A549 (cell line): ENCODE data around the gene KCNMA1.

Source experiments
- CEBPB ChIP-seq, 2 experiments: fragments of >200 bp in 1 of 2; sonication (Bioruptor Twin) in 1 of 2; formaldehyde crosslinking in 1 of 2; IDR thresholded peaks; 2 replicates each; pipeline ENCODE4 v1.6.1; 2012 to 2016
- CHD2 ChIP-seq: fragments of 150-350 bp; IDR thresholded peaks from 2 replicates; pipeline ENCODE4 v1.6.1; 2014; ENCODE audit warnings: low read length; ENCODE audit not compliant: partially characterized antibody
- CTCF ChIP-seq: fragments of >200 bp; sonication (Bioruptor Twin); formaldehyde crosslinking; IDR thresholded peaks from 3 replicates; pipeline ENCODE4 v1.5.1; 2016
- EHF ChIP-seq: fragments of 250-450 bp; sonication (Bioruptor Pico); IDR thresholded peaks from 2 replicates; pipeline ENCODE4 v1.5.0; 2020; ENCODE audit warnings: mild to moderate bottlenecking
- EP300 ChIP-seq, 2 experiments: fragments of >200 bp; sonication (Bioruptor Twin); formaldehyde crosslinking; IDR thresholded peaks; 2 replicates in 1 of 2; 3 replicates in 1 of 2; pipeline ENCODE4 v1.6.1; 2016 to 2017
- HMGXB4 ChIP-seq: fragments of 250-450 bp; sonication (Bioruptor Pico); IDR thresholded peaks from 2 replicates; pipeline ENCODE4 v1.5.0; 2021; ENCODE audit warnings: mild to moderate bottlenecking, moderate library complexity, borderline replicate concordance
- MYC ChIP-seq: IDR thresholded peaks from 2 replicates; pipeline ENCODE4 v1.6.1; 2012; ENCODE audit warnings: mild to moderate bottlenecking, inconsistent platforms, low read length, improper control_type of control experiment, borderline replicate concordance
- NPAS2 ChIP-seq: fragments of 250-450 bp; sonication (Bioruptor Pico); IDR thresholded peaks from 2 replicates; pipeline ENCODE4 v1.8.0; 2022; ENCODE audit warnings: mild to moderate bottlenecking, moderate library complexity, borderline replicate concordance
- NR3C1 ChIP-seq: fragments of >200 bp; sonication (Bioruptor Twin); formaldehyde crosslinking; IDR thresholded peaks from 3 replicates; pipeline ENCODE4 v1.6.1; 2017
- POLR2A ChIP-seq: IDR thresholded peaks from 2 replicates; pipeline ENCODE4 v1.6.1; 2012; ENCODE audit warnings: mild to moderate bottlenecking, low read length
- RAD21 ChIP-seq, 2 experiments: fragments of >200 bp in 1 of 2; sonication (Bioruptor Twin) in 1 of 2; formaldehyde crosslinking in 1 of 2; IDR thresholded peaks in 1 of 2; conservative IDR thresholded peaks in 1 of 2; 2 replicates in 1 of 2; 3 replicates in 1 of 2; pipeline ENCODE4 v1.6.1; 2012 to 2018; ENCODE audit warnings: inconsistent platforms in 1 of 2
- SMC3 ChIP-seq: fragments of >200 bp; sonication (Bioruptor Twin); formaldehyde crosslinking; IDR thresholded peaks from 3 replicates; pipeline ENCODE4 v1.6.1; 2018; ENCODE audit warnings: inconsistent platforms

- TF ChIP-seq EP300 (IDR thresholded peaks at IDR 0.05) (no peak), MYC (no peak), CEBPB (IDR thresholded peaks at IDR 0.05) (peak; percentile 28 to 52; a peak in 3 of 4 replicates), CTCF (no peak), HMGXB4 (CRISPR knock-in tag) (no peak), CHD2 (no peak), EHF (no peak), RAD21 (conservative IDR thresholded peaks at IDR 0.05 in 1 of 2, IDR thresholded peaks at IDR 0.05 in 1 of 2) (no peak), NR3C1 (no peak), POLR2A (no peak), NPAS2 (CRISPR knock-in tag) (no peak), SMC3 (no peak)
Observed at GRCh38 chr10:77602231-77602912, 35.2 kb downstream of the KCNMA1 start.
